Tibial nerve (tissue), 4 donors: Measurements from ENCODE around the gene PALS1.

ENCODE experiments used
- CTCF ChIP-seq, 5 experiments: fragments of 200-600 bp in 3 of 5; fragments of 450-650 bp in 2 of 5; sonication (generic) in 3 of 5; IDR thresholded peaks; one replicate each; pipeline ENCODE4 v1.5.1; 2016 to 2019; ENCODE audit warnings: antibody characterized with exemption in 5 of 5, mild to moderate bottlenecking in 3 of 5, moderate library complexity in 2 of 5
- EP300 ChIP-seq, 2 donors: sonication (generic); formaldehyde crosslinking; IDR thresholded peaks; one replicate each; pipeline ENCODE4 v1.6.1; 2017; ENCODE audit warnings: antibody characterized with exemption in 2 of 2, mild to moderate bottlenecking in 1 of 2
- POLR2A ChIP-seq, 2 donors: fragments of 450-650 bp; IDR thresholded peaks; one replicate each; pipeline ENCODE4 v1.6.1; 2017; ENCODE audit warnings: antibody characterized with exemption in 2 of 2, mild to moderate bottlenecking in 2 of 2, moderate library complexity in 2 of 2

DNA sequence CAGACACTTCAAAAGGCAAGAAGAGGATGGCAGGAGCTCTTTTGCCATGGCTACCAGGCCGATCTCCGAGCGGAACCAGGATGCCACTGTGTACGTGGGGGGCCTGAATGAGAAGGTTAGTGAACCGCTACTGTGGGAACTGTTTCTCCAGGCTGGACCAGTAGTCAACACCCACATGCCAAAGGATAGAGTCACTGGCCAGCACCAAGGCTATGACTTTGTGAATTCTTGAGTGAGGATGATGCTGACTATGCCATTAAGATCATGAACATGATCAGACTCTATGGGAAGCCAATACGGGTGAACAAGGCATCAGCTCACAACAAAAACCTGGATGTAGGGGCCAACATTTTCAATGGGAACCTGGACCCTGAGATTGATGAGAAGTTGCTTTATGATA, 42.2 kb upstream of the PALS1 start:
- TF ChIP-seq CTCF (IDR thresholded peaks at IDR 0.05) = no peak
- no peak for TF ChIP-seq EP300 (IDR thresholded peaks at IDR 0.05)
- no peak for TF ChIP-seq POLR2A (IDR thresholded peaks at IDR 0.05)
